ENCODE results near the gene JMJD7. TPM values are rescaled to one million over a fixed set of nuclear protein-coding genes. Genes with fewer than 3 reads are reported as not detected.

JMJD7 gene
- total RNA-seq, 1 donor: 1.4 TPM

- Histone ChIP-seq H3K27me3 (ENCODE audit: insufficient read depth, low read length) (no peaks in the 10 kb centered on the region), H3K79me2 (ENCODE audit: insufficient read depth, low read length) (no peaks in the 10 kb centered on the region), H4K20me1 (ENCODE audit: insufficient read depth, low read length) (no peaks in the 10 kb centered on the region), H3K27ac (ENCODE audit: low read depth, low read length) (no peak overlapping the region), H3K4me3 (ENCODE audit: insufficient read depth, low read length) (no peak overlapping the region), H3K36me3 (ENCODE audit: insufficient read depth, low read length) (no peaks in the 10 kb centered on the region), H3K4me1 (ENCODE audit: insufficient read depth, low read length) (peaks cover 1% of the 10 kb centered on the region), H2AFZ (ENCODE audit: low read length) (no peak overlapping the region), H3K9me3 (ENCODE audit: low read depth, low read length) (no peaks in the 10 kb centered on the region), H3K4me2 (ENCODE audit: insufficient read depth, low read length) (no peak overlapping the region)
- TF ChIP-seq CTCF (IDR thresholded peaks at IDR 0.05; ENCODE audit: extremely low read depth, low read depth, low read length): no peak
- no peak for DNase-seq (ENCODE audit: insufficient read length, low spot score, missing footprints)
These were observed 6.2 kb downstream of the JMJD7 start for GRCh38 chr15:41834096-41834495.

- Histone ChIP-seq H3K4me2 (ENCODE audit: insufficient read depth, low read length) (no peak overlapping the region), H3K27me3 (ENCODE audit: insufficient read depth, low read length) (no peaks in the 10 kb centered on the region), H3K27ac (ENCODE audit: low read depth, low read length) (no peak overlapping the region), H3K9me3 (ENCODE audit: low read depth, low read length) (no peaks in the 10 kb centered on the region), H3K4me3 (ENCODE audit: insufficient read depth, low read length) (no peak overlapping the region), H3K79me2 (ENCODE audit: insufficient read depth, low read length) (no peaks in the 10 kb centered on the region), H3K4me1 (ENCODE audit: insufficient read depth, low read length) (no peaks in the 10 kb centered on the region), H3K36me3 (ENCODE audit: insufficient read depth, low read length) (no peaks in the 10 kb centered on the region), H4K20me1 (ENCODE audit: insufficient read depth, low read length) (no peaks in the 10 kb centered on the region), H2AFZ (ENCODE audit: low read length) (no peak overlapping the region)
- DNase-seq (ENCODE audit: insufficient read length, low spot score, missing footprints): no peak
- no peak for TF ChIP-seq CTCF (IDR thresholded peaks at IDR 0.05; ENCODE audit: extremely low read depth, low read depth, low read length)
These were observed 8.2 kb downstream of the JMJD7 start for GRCh38 chr15:41836073-41836472.

- Histone ChIP-seq H3K36me3 (ENCODE audit: insufficient read depth, low read length) (no peaks in the 10 kb centered on the region), H3K79me2 (ENCODE audit: insufficient read depth, low read length) (no peaks in the 10 kb centered on the region), H2AFZ (ENCODE audit: low read length) (no peak overlapping the region), H3K4me1 (ENCODE audit: insufficient read depth, low read length) (no peaks in the 10 kb centered on the region), H3K27me3 (ENCODE audit: insufficient read depth, low read length) (no peaks in the 10 kb centered on the region), H3K4me2 (ENCODE audit: insufficient read depth, low read length) (no peak overlapping the region), H3K4me3 (ENCODE audit: insufficient read depth, low read length) (no peak overlapping the region), H3K27ac (ENCODE audit: low read depth, low read length) (no peak overlapping the region), H3K9me3 (ENCODE audit: low read depth, low read length) (no peaks in the 10 kb centered on the region), H4K20me1 (ENCODE audit: insufficient read depth, low read length) (no peaks in the 10 kb centered on the region)
- DNase-seq (ENCODE audit: insufficient read length, low spot score, missing footprints): no peak
- no peak for TF ChIP-seq CTCF (IDR thresholded peaks at IDR 0.05; ENCODE audit: extremely low read depth, low read depth, low read length)
These were observed 9.0 kb downstream of the JMJD7 start for GRCh38 chr15:41836713-41837454.

GRCh38 chr15:41838400-41838897 is 10.6 kb downstream of the JMJD7 start, which contains the start of gene PLA2G4B:
Gene PLA2G4B, plus strand, starts transcription at chr15:41838847. Its CDS starts 67 bp downstream, at chr15:41838914.
- Histone ChIP-seq H3K4me3 (ENCODE audit: insufficient read depth, low read length) (no peak within 1 kb of the TSS), H3K27ac (ENCODE audit: low read depth, low read length) (no peak within 1 kb of the TSS), H3K27me3 (ENCODE audit: insufficient read depth, low read length) (no peaks in the 10 kb centered on the region), H3K9me3 (ENCODE audit: low read depth, low read length) (no peaks in the 10 kb centered on the region), H4K20me1 (ENCODE audit: insufficient read depth, low read length) (no peaks in the 10 kb centered on the region), H3K4me2 (ENCODE audit: insufficient read depth, low read length) (no peak within 1 kb of the TSS), H3K36me3 (ENCODE audit: insufficient read depth, low read length) (no peaks in the 10 kb centered on the region), H3K4me1 (ENCODE audit: insufficient read depth, low read length) (no peaks in the 10 kb centered on the region), H2AFZ (ENCODE audit: low read length) (no peak within 1 kb of the TSS), H3K79me2 (ENCODE audit: insufficient read depth, low read length) (no peaks in the 10 kb centered on the region)
- no peak for DNase-seq (ENCODE audit: insufficient read length, low spot score, missing footprints)
- no peak for TF ChIP-seq CTCF (IDR thresholded peaks at IDR 0.05; ENCODE audit: extremely low read depth, low read depth, low read length)

All from osteoblast (primary cell).